Measurements from ENCODE around the gene PTBP1. TPM values are rescaled to one million over a fixed set of nuclear protein-coding genes. Genes with fewer than 3 reads are reported as not detected.

The PTBP1 gene
- total RNA-seq, 1 donor from 2014 or later: 614 TPM

DNA sequence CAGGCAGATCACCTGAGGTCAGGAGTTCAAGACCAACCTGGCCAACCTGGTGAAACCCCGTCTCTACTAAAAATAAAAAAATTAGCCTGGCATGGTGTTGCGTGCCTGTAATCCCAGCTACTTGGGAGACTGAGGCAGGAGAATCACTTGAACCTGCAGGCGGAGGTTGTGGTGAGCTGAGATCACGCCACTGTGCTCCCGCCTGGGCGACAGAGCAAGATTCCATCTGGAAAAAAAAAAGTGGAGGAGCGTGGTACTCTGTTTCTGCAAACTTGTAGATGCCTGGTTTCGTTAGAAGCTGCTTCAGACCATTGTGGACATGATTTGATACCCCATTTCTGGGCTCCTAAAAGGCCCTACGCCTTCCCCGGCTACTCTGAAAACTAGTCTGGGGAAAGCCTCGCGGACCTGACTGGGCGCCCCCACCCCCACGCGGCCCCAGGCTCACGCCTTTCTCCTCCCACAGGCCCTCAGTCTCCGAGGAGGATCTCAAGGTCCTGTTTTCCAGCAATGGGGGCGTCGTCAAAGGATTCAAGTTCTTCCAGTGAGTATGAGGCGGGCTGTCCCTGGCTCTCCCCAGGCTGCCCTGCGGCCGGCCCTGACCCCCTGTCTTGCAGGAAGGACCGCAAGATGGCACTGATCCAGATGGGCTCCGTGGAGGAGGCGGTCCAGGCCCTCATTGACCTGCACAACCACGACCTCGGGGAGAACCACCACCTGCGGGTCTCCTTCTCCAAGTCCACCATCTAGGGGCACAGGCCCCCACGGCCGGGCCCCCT is 13.0 kb downstream of the PTBP1 start:
- Mint-ChIP-seq H3K27ac (ENCODE audit: unreplicated experiment) (no peak overlapping the region), H3K4me1 (ENCODE audit: unreplicated experiment) (peaks cover 8% of the 10 kb centered on the region), H3K4me3 (ENCODE audit: unreplicated experiment) (no peak overlapping the region), H3K36me3 (ENCODE audit: low read depth, unreplicated experiment) (peaks cover 34% of the 10 kb centered on the region), H3K9me3 (ENCODE audit: unreplicated experiment) (no peaks in the 10 kb centered on the region), H3K27me3 (ENCODE audit: unreplicated experiment) (peaks cover 30% of the 10 kb centered on the region)
- TF ChIP-seq, protein P1, sequence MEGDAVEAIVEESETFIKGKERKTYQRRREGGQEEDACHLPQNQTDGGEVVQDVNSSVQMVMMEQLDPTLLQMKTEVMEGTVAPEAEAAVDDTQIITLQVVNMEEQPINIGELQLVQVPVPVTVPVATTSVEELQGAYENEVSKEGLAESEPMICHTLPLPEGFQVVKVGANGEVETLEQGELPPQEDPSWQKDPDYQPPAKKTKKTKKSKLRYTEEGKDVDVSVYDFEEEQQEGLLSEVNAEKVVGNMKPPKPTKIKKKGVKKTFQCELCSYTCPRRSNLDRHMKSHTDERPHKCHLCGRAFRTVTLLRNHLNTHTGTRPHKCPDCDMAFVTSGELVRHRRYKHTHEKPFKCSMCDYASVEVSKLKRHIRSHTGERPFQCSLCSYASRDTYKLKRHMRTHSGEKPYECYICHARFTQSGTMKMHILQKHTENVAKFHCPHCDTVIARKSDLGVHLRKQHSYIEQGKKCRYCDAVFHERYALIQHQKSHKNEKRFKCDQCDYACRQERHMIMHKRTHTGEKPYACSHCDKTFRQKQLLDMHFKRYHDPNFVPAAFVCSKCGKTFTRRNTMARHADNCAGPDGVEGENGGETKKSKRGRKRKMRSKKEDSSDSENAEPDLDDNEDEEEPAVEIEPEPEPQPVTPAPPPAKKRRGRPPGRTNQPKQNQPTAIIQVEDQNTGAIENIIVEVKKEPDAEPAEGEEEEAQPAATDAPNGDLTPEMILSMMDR (IDR thresholded peaks at IDR 0.05; ENCODE audit: unreplicated experiment): no peak
- DNase-seq (ENCODE audit: low spot score): no peak

DNA sequence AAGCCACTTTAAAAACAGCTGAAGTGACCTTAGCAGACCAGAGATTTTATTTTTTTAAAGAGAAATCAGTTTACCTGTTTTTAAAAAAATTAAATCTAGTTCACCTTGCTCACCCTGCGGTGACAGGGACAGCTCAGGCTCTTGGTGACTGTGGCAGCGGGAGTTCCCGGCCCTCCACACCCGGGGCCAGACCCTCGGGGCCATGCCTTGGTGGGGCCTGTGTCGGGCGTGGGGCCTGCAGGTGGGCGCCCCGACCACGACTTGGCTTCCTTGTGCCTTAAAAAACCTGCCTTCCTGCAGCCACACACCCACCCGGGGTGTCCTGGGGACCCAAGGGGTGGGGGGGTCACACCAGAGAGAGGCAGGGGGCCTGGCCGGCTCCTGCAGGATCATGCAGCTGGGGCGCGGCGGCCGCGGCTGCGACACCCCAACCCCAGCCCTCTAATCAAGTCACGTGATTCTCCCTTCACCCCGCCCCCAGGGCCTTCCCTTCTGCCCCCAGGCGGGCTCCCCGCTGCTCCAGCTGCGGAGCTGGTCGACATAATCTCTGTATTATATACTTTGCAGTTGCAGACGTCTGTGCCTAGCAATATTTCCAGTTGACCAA is 13.7 kb downstream of the PTBP1 start:
- peak overlapping the region; percentile 9 for H3K27ac Mint-ChIP-seq (ENCODE audit: unreplicated experiment)
- peaks cover 37% of the 10 kb centered on the region for H3K36me3 Mint-ChIP-seq (ENCODE audit: low read depth, unreplicated experiment)

DNA sequence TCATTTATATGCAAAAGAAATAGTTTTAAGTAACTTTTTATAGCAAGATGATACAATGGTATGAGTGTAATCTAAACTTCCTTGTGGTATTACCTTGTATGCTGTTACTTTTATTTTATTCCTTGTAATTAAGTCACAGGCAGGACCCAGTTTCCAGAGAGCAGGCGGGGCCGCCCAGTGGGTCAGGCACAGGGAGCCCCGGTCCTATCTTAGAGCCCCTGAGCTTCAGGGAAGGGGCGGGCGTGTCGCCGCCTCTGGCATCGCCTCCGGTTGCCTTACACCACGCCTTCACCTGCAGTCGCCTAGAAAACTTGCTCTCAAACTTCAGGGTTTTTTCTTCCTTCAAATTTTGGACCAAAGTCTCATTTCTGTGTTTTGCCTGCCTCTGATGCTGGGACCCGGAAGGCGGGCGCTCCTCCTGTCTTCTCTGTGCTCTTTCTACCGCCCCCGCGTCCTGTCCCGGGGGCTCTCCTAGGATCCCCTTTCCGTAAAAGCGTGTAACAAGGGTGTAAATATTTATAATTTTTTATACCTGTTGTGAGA is 14.3 kb downstream of the PTBP1 start:
- no peak for DNase-seq (ENCODE audit: low spot score)
- H3K27ac Mint-ChIP-seq (ENCODE audit: unreplicated experiment): peak overlapping the region; percentile 9

More for the DNA sequence above, 13.7 kb downstream of the PTBP1 start:
- H3K4me3 Mint-ChIP-seq (ENCODE audit: unreplicated experiment): no peak overlapping the region
- no peak for DNase-seq (ENCODE audit: low spot score)
- peaks cover 11% of the 10 kb centered on the region for H3K4me1 Mint-ChIP-seq (ENCODE audit: unreplicated experiment)
- TF ChIP-seq, protein P1 (IDR thresholded peaks at IDR 0.05; ENCODE audit: unreplicated experiment): no peak
- peaks cover 32% of the 10 kb centered on the region for H3K27me3 Mint-ChIP-seq (ENCODE audit: unreplicated experiment)
- no peaks in the 10 kb centered on the region for H3K9me3 Mint-ChIP-seq (ENCODE audit: unreplicated experiment)

DNA sequence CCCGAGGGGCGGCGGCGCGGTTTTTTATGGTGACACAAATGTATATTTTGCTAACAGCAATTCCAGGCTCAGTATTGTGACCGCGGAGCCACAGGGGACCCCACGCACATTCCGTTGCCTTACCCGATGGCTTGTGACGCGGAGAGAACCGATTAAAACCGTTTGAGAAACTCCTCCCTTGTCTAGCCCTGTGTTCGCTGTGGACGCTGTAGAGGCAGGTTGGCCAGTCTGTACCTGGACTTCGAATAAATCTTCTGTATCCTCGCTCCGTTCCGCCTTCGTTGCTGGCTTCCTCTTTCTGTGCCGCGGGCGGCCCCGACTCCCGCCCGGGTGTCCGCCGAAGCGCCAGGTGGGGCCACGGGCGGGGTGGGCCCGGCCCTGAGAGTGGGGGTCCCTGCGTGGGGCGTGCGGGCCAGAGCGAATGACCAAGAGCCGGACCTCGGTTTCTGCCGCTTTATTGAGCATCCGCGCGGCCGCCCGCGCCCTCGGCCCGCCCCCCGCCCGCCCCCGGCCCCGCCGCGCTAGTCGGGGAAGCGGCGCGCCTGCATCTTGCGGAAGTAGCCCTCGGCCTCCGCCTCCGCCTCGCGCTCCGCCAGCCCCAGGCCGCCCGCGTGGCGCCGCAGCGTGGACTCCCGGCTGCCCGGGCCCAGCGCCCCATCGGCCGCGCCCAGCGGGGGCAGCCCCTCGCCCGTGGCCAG is 14.9 kb downstream of the PTBP1 start:
- H3K4me3 Mint-ChIP-seq (ENCODE audit: unreplicated experiment): no peak overlapping the region
- no peak overlapping the region for H3K27ac Mint-ChIP-seq (ENCODE audit: unreplicated experiment)
- no peak for DNase-seq (ENCODE audit: low spot score)
- H3K36me3 Mint-ChIP-seq (ENCODE audit: low read depth, unreplicated experiment): peaks cover 41% of the 10 kb centered on the region
- H3K27me3 Mint-ChIP-seq (ENCODE audit: unreplicated experiment): peaks cover 38% of the 10 kb centered on the region
- H3K4me1 Mint-ChIP-seq (ENCODE audit: unreplicated experiment): peaks cover 15% of the 10 kb centered on the region
- TF ChIP-seq, protein P1 (IDR thresholded peaks at IDR 0.05; ENCODE audit: unreplicated experiment): no peak
- no peaks in the 10 kb centered on the region for H3K9me3 Mint-ChIP-seq (ENCODE audit: unreplicated experiment)

More for the DNA sequence above, 14.3 kb downstream of the PTBP1 start:
- Mint-ChIP-seq H3K36me3 (ENCODE audit: low read depth, unreplicated experiment) (peaks cover 42% of the 10 kb centered on the region), H3K9me3 (ENCODE audit: unreplicated experiment) (no peaks in the 10 kb centered on the region), H3K27me3 (ENCODE audit: unreplicated experiment) (peaks cover 35% of the 10 kb centered on the region), H3K4me3 (ENCODE audit: unreplicated experiment) (no peak overlapping the region), H3K4me1 (ENCODE audit: unreplicated experiment) (peaks cover 15% of the 10 kb centered on the region)
- TF ChIP-seq, protein P1 (IDR thresholded peaks at IDR 0.05; ENCODE audit: unreplicated experiment): no peak

Data from endothelial cell (in vitro differentiated cells).